Common myeloid progenitor, CD34-positive (primary cell): ENCODE data around the gene PABPC1L. TPM values are rescaled to one million over a fixed set of nuclear protein-coding genes. Genes with fewer than 3 reads are reported as not detected.
"Not testable (repeated sequence)": the region's sequence is repeated elsewhere in the genome, so short reads cannot be mapped to it uniquely, and the experiment has no call there.

Experiments used
- CTCF ChIA-PET: fragments of 350-600 bp; sonication (Branson Sonifier 250); formaldehyde crosslinking; loops from one replicate; lab custom pipeline; 2021; ENCODE audit warnings: antibody characterized with exemption; lab: Charles Lee
- POLR2A ChIA-PET: fragments of 350-600 bp; sonication (Branson Sonifier 250); formaldehyde crosslinking; loops from one replicate; lab custom pipeline; 2021; ENCODE audit warnings: antibody characterized with exemption; lab: Charles Lee
- DNase-seq, 3 donors: peaks; one replicate each; pipeline versions ENCODE4 v3.0.0 to v3.0.0-alpha.2; 2013
- H3K27ac ChIP-seq, 2 experiments: 1 replicate in 1 of 2; 2 replicates in 1 of 2; pipeline ENCODE4 v1.7.0; 2013; ENCODE audit warnings: inconsistent platforms in 2 of 2, low read length in 2 of 2, mild to moderate bottlenecking in 2 of 2, low read depth in 1 of 2, moderate library complexity in 1 of 2; ENCODE audit not compliant: severe bottlenecking in 2 of 2, insufficient read depth in 1 of 2, poor library complexity in 1 of 2
- H3K27me3 ChIP-seq, 5 experiments: replicated peaks in 2 of 5; 1 replicate in 3 of 5; 2 replicates in 2 of 5; pipeline versions ENCODE4 v1.6.1 to v1.7.0; 2013; ENCODE audit warnings: low read length in 4 of 5, mild to moderate bottlenecking in 2 of 5, moderate library complexity in 2 of 5, inconsistent platforms in 1 of 5; ENCODE audit not compliant: insufficient read depth in 5 of 5, control insufficient read depth in 4 of 5
- H3K36me3 ChIP-seq, 4 experiments: 1 replicate in 2 of 4; 2 replicates in 2 of 4; pipeline versions ENCODE4 v1.6.1 to v1.7.0; 2013; ENCODE audit warnings: low read length in 3 of 4, control low read depth in 1 of 4, mild to moderate bottlenecking in 1 of 4; ENCODE audit not compliant: control insufficient read depth in 4 of 4, insufficient read depth in 4 of 4
- H3K4me1 ChIP-seq, 4 experiments: 1 replicate in 3 of 4; 2 replicates in 1 of 4; pipeline versions ENCODE4 v1.6.1 to v1.7.1; 2013; ENCODE audit warnings: low read length in 3 of 4, mild to moderate bottlenecking in 3 of 4, control low read depth in 1 of 4, inconsistent platforms in 1 of 4, moderate library complexity in 1 of 4; ENCODE audit not compliant: control insufficient read depth in 4 of 4, insufficient read depth in 4 of 4; ENCODE audit errors: control extremely low read depth in 1 of 4
- H3K4me3 ChIP-seq, 7 experiments: 1 replicate in 4 of 7; 2 replicates in 3 of 7; pipeline versions ENCODE4 v1.5.1 to v1.7.0; 2013; ENCODE audit warnings: mild to moderate bottlenecking in 7 of 7, low read length in 6 of 7, moderate library complexity in 6 of 7, inconsistent platforms in 2 of 7, low read depth in 2 of 7, control low read depth in 1 of 7; ENCODE audit not compliant: insufficient read depth in 4 of 7, control insufficient read depth in 1 of 7; ENCODE audit errors: extremely low read depth in 1 of 7
- H3K9me3 ChIP-seq, 5 experiments: 1 replicate in 4 of 5; 2 replicates in 1 of 5; pipeline versions ENCODE4 v1.6.1 to v1.7.1; 2013; ENCODE audit warnings: low read length in 4 of 5, mild to moderate bottlenecking in 2 of 5, inconsistent platforms in 1 of 5, low read depth in 1 of 5, moderate library complexity in 1 of 5; ENCODE audit not compliant: control insufficient read depth in 4 of 5, insufficient read depth in 2 of 5; ENCODE audit errors: control extremely low read depth in 1 of 5
- WGBS: methylation state at CpG from one replicate; pipeline ENCODE4 v1.1.5; 2013; ENCODE audit not compliant: insufficient coverage; 5-methylcytosine and 5-hydroxymethylcytosine counted together
- polyA plus RNA-seq: library from polyadenylated mRNA; unstranded; fragments of 120-200 nt; gene quantifications from one replicate; pipeline ENCODE4 v1.2.1, GENCODE V29; 2013

PABPC1L gene
- 49.6 TPM for polyA plus RNA-seq

GRCh38 chr20:44909872-44910689 lies at the start of gene PABPC1L:
PABPC1L (plus strand) TSS chr20:44910060; CDS start chr20:44910144, 84 bp downstream.
- POLR2A ChIA-PET: interaction anchor here (0.6 to 0.7 kb wide), 2 partner anchors 22 to 27 kb away, joined by 3 read pairs; no protein-coding TSS in a partner anchor
- WGBS: 3% methylated on average over 51 of the region's 61 CpGs
- CTCF ChIA-PET: interaction anchor here (1.1 to 1.9 kb wide), 5 partner anchors 13 to 31 kb away, joined by 3 to 11 read pairs (median 5); no protein-coding TSS in a partner anchor
- peak within 1 kb of the TSS in 1 of 2 experiments; percentile 52 for H3K27ac ChIP-seq
- H3K4me1 ChIP-seq: peaks cover 3 to 22% (median 15%) of the 10 kb centered on the region in 4 experiments
- peaks cover 7 to 58% (median 28%) of the 10 kb centered on the region in 4 experiments for H3K36me3 ChIP-seq
- peak within 1 kb of the TSS; percentile 28 to 82 (median 69) for H3K4me3 ChIP-seq
- no peaks in the 10 kb centered on the region for H3K27me3 ChIP-seq
- no peaks in the 10 kb centered on the region for H3K9me3 ChIP-seq
- peak; percentile 22 to 52 (median 29) for DNase-seq

- no peak for DNase-seq
- Histone ChIP-seq H3K27me3 (peaks cover 0 to 3% (median 0%) of the 10 kb centered on the region in 5 experiments), H3K36me3 (no peaks in the 10 kb centered on the region), H3K4me1 (peaks cover 0 to 5% (median 2%) of the 10 kb centered on the region in 4 experiments), H3K9me3 (no peaks in the 10 kb centered on the region), H3K4me3 (no peak overlapping the region), H3K27ac (no peak overlapping the region)
- ChIA-PET CTCF (interaction anchor here (1.6 kb wide), 1 partner anchor 114 kb away, joined by 8 read pairs; no protein-coding TSS in a partner anchor), POLR2A (no interaction called here)
- WGBS: 96% methylated on average over 4 of the region's 5 CpGs
Observed at GRCh38 chr20:44861531-44862006, 48.3 kb upstream of the PABPC1L start.

GRCh38 chr20:44862286-44862685 lies 47.6 kb upstream of the PABPC1L start:
- Histone ChIP-seq H3K27me3 (peaks cover 0 to 3% (median 0%) of the 10 kb centered on the region in 5 experiments), H3K27ac (no peak overlapping the region), H3K9me3 (no peaks in the 10 kb centered on the region), H3K4me1 (peaks cover 0 to 10% (median 4%) of the 10 kb centered on the region in 4 experiments), H3K4me3 (no peak overlapping the region), H3K36me3 (no peaks in the 10 kb centered on the region)
- WGBS: 100% methylated on average over 2 of the region's 2 CpGs
- ChIA-PET CTCF (interaction anchor here (1.6 kb wide), 1 partner anchor 115 kb away, joined by 8 read pairs; no protein-coding TSS in a partner anchor), POLR2A (no interaction called here)
- DNase-seq: no peak

GRCh38 chr20:44863365-44864084 lies 46.3 kb upstream of the PABPC1L start:
- CTCF ChIA-PET: interaction anchor here (0.7 kb wide), 2 partner anchors 64 to 106 kb away, joined by 3 read pairs; no protein-coding TSS in a partner anchor
- H3K9me3 ChIP-seq, H3K27ac ChIP-seq, H3K4me3 ChIP-seq, H3K27me3 ChIP-seq, H3K36me3 ChIP-seq, POLR2A ChIA-PET, DNase-seq: not testable (repeated sequence)
- 97% methylated on average over 3 of the region's 4 CpGs for WGBS
- H3K4me1 ChIP-seq: peaks cover 0 to 10% (median 4%) of the 10 kb centered on the region in 4 experiments

GRCh38 chr20:44864493-44864892 lies 45.4 kb upstream of the PABPC1L start:
- H3K9me3 ChIP-seq, POLR2A ChIA-PET, H3K36me3 ChIP-seq, DNase-seq, H3K4me3 ChIP-seq, H3K27ac ChIP-seq, CTCF ChIA-PET, H3K27me3 ChIP-seq: not testable (repeated sequence)
- WGBS: 100% methylated on average over 2 of the region's 3 CpGs
- H3K4me1 ChIP-seq: peaks cover 0 to 10% (median 4%) of the 10 kb centered on the region in 4 experiments

- 27% methylated on average over 8 of the region's 8 CpGs for WGBS
- H3K9me3 ChIP-seq: no peaks in the 10 kb centered on the region
- no peak overlapping the region for H3K27ac ChIP-seq
- H3K4me3 ChIP-seq: peak overlapping the region in 1 of 7 experiments; percentile 6
- peaks cover 0 to 10% (median 4%) of the 10 kb centered on the region in 4 experiments for H3K4me1 ChIP-seq
- peaks cover 0 to 3% (median 0%) of the 10 kb centered on the region in 5 experiments for H3K27me3 ChIP-seq
- peak in 2 of 3 donors; percentile 34 to 48 for DNase-seq
- no peaks in the 10 kb centered on the region for H3K36me3 ChIP-seq
- POLR2A ChIA-PET: no interaction called here
- CTCF ChIA-PET: interaction anchor here (0.6 to 3.2 kb wide), 15 partner anchors 9 to 670 kb away, joined by 3 to 21 read pairs (median 4); no protein-coding TSS in a partner anchor
Observed at GRCh38 chr20:44866703-44867335, 43.0 kb upstream of the PABPC1L start.
